Right lobe of liver (tissue), 6 donors: ENCODE data around the gene C2CD4B. TPM values are rescaled to one million over a fixed set of nuclear protein-coding genes. Genes with fewer than 3 reads are reported as not detected.

ENCODE experiments used
- ATAC-seq, 4 donors: fragments of 200-7000 bp; cut with Tn5 transposase; one replicate each; pipeline ENCODE4 v1.9.1; 2020; ENCODE audit warnings: mild to moderate bottlenecking in 4 of 4, moderate library complexity in 4 of 4
- DNase-seq, 3 donors: peaks; one replicate each; pipeline ENCODE4 v3.0.0-alpha.2; 2020
- H3K27ac ChIP-seq, 3 donors: fragments of 200-600 bp; one replicate each; pipeline ENCODE4 v1.8.0; 2022
- H3K27me3 ChIP-seq, 2 donors: fragments of 200-600 bp; one replicate each; pipeline ENCODE4 v1.8.0; 2022
- H3K36me3 ChIP-seq, 4 donors: fragments of 200-600 bp; sonication (generic) in 1 of 4; one replicate each; pipeline versions ENCODE4 v1.5.1 to v1.8.0; 2017 to 2022; ENCODE audit warnings: control low read depth in 1 of 4
- H3K4me1 ChIP-seq, 4 donors: fragments of 200-600 bp; sonication (generic) in 1 of 4; one replicate each; pipeline versions ENCODE4 v1.5.1 to v1.8.0; 2017 to 2022; ENCODE audit warnings: control low read depth in 1 of 4
- H3K4me3 ChIP-seq, 3 donors: fragments of 200-600 bp; one replicate each; pipeline ENCODE4 v1.8.0; 2022
- H3K9me3 ChIP-seq, 4 donors: fragments of 200-600 bp; sonication (generic) in 1 of 4; one replicate each; pipeline versions ENCODE4 v1.5.1 to v1.8.0; 2017 to 2022; ENCODE audit warnings: control low read depth in 1 of 4
- CTCF ChIP-seq, 4 donors: fragments of 200-600 bp in 3 of 4; fragments of 450-650 bp in 1 of 4; IDR thresholded peaks; one replicate each; pipeline versions ENCODE4 v1.5.1 to v1.8.0; 2016 to 2022; ENCODE audit warnings: antibody characterized with exemption in 4 of 4, mild to moderate bottlenecking in 2 of 4
- POLR2A ChIP-seq: fragments of 450-650 bp; IDR thresholded peaks from one replicate; pipeline ENCODE4 v1.6.1; 2017; ENCODE audit warnings: antibody characterized with exemption, mild to moderate bottlenecking
- WGBS: methylation state at CpG from one replicate; pipeline ENCODE4 v1.1.6; 2018; ENCODE audit warnings: low coverage, low lambda C conversion rate; ENCODE audit not compliant: insufficient coverage; ENCODE audit errors: missing lambda C conversion rate; 5-methylcytosine and 5-hydroxymethylcytosine counted together
- intact Hi-C, 2 donors: fragments of 100-400 bp; cut with DNase I; formaldehyde crosslinking; loops; one replicate each; pipeline versions ENCODE4 v1.11.2 to v1.14.1; 2022
- total RNA-seq, 6 experiments: library from RNA; depleted of rRNA in 2 of 6; stranded (reverse); fragments of >200 nt in 2 of 6; fragmentation: NEBNext Ultra II Directional in 3 of 6; extraction: Animal tissue kit (Norgen Biotek cat#: 25700) in 3 of 6; gene quantifications; one replicate each; pipeline versions ENCODE4 v1.1.0 to v1.2.4, GENCODE V29; 2016 to 2023
- donor health status: DM: no; HTN: yes; CAD: no.
- donor health status: DM: no; HTN: no; CAD: no.
- donor health status: DM: no; HTN: no; CAD: no.
- donor health status: DM: no; HTN: yes; CAD: no.
- donor health status: DM: no; HTN: yes; CAD: no.

Gene C2CD4B
- total RNA-seq, 6 experiments from 2014 or later = 0.37 to 4.6 (median 1.4) TPM

- peak overlapping the region in 2 of 3 donors; percentile 10 to 65 for H3K27ac ChIP-seq
- intact Hi-C loops = no loop called here
- H3K36me3 ChIP-seq = no peaks in the 10 kb centered on the region
- no peak overlapping the region for H3K4me3 ChIP-seq
- no peak for ATAC-seq
- 69% methylated on average over 5 of the region's 7 CpGs for WGBS
- peak in 1 of 3 donors; percentile 26 for DNase-seq
- TF ChIP-seq CTCF (IDR thresholded peaks at IDR 0.05) = no peak
- TF ChIP-seq POLR2A = no peak
- no peaks in the 10 kb centered on the region for H3K9me3 ChIP-seq
- peaks cover 0 to 6% (median 3%) of the 10 kb centered on the region in 4 donors for H3K4me1 ChIP-seq
- no peaks in the 10 kb centered on the region for H3K27me3 ChIP-seq
Measured at GRCh38 chr15:62118520-62119226, 46.4 kb downstream of the C2CD4B start.

- ATAC-seq (peak in 3 of 4 donors; percentile 20 to 51 (median 45)), DNase-seq (no peak)
- TF ChIP-seq CTCF (IDR thresholded peaks at IDR 0.05) = no peak
- TF ChIP-seq POLR2A = no peak
- Histone ChIP-seq H3K9me3 (no peaks in the 10 kb centered on the region), H3K27me3 (no peaks in the 10 kb centered on the region), H3K4me1 (peaks cover 0 to 10% (median 4%) of the 10 kb centered on the region in 4 donors), H3K27ac (peak overlapping the region; percentile 6 to 53 (median 47)), H3K4me3 (no peak overlapping the region), H3K36me3 (no peaks in the 10 kb centered on the region)
- 7% methylated on average over 1 of the region's 1 CpG for WGBS
- intact Hi-C loops = no loop called here
Measured at GRCh38 chr15:62115847-62116246, 49.2 kb downstream of the C2CD4B start.

Other genes starting within 250 kb of the C2CD4B start
- gene VPS13C, start 104.8 kb downstream of the C2CD4B start, total RNA-seq = 10 to 100 TPM; 17.5 to 34.6 (median 27.3) TPM
- gene C2CD4A, start 98.3 kb downstream of the C2CD4B start, total RNA-seq = 1 to 10 TPM in 3 of 6 experiments, under 1 TPM in 1, not detected in 2; 0.53 to 6.3 (median 3.7) TPM
- gene TLN2, start 225.3 kb upstream of the C2CD4B start, total RNA-seq = 10 to 100 TPM in 3 of 6 experiments, 1 to 10 TPM in 3; 3.7 to 24.4 (median 9.7) TPM